ENCODE measurements around the gene CACNA1C. TPM values are rescaled to one million over a fixed set of nuclear protein-coding genes. Genes with fewer than 3 reads are reported as not detected.

CACNA1C gene
- total and polyA plus RNA-seq, 2 of the 4 experiments (the other 2 are of a cell fraction) = 1.6 to 2.6 TPM

DNA sequence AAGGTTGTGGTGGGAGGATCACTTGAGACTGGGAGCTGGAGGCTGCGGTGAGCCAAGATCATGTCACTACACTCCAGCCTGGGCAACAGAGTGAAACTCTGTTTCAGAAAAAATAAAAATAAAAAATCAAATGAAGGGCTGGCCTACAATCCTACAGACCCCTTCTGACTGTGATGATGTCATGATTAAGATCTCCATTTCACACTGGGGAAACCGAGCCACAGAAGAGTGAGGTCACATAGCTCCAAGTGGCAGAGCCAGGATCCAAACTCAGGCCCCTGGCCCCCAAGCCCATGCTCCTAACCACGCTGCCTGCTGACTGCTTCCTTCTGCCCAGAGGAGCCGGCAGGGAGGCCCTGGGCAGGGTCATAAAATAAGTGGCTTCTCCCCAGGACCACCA is 483.9 kb downstream of the CACNA1C start:
- intact Hi-C loops (cut with micrococcal nuclease) (no loop called here), dilution Hi-C loops (cut with HindIII; ENCODE audit: low sequenced_read_pairs, unreplicated experiment) (no loop called here), in situ Hi-C loops (cut with MboI; ENCODE audit: low sequenced_read_pairs) (no loop called here)
- no peak overlapping the region for H3K23ac ChIP-seq (ENCODE audit: low read depth, low read length)
- no peak overlapping the region for H2BK15ac ChIP-seq (ENCODE audit: low read depth, low read length)
- CTCF ChIA-PET = no interaction called here
- peaks cover 9% of the 10 kb centered on the region for H3K36me3 ChIP-seq (ENCODE audit: control insufficient read depth, insufficient read depth, low read length)
- ATAC-seq (ENCODE audit: low read depth) (no peak), DNase-seq (no peak)
- no peak overlapping the region for H3K56ac ChIP-seq (ENCODE audit: extremely low read depth, insufficient read depth, low read length)
- no peak overlapping the region for H2AK5ac ChIP-seq (ENCODE audit: low read depth, low read length)
- no peak overlapping the region for H3K4me3 ChIP-seq (ENCODE audit: insufficient read depth, low read depth, low read length)
- TF ChIP-seq RFX5 (IDR thresholded peaks at IDR 0.05; ENCODE audit: low read depth, low read length) = no peak
- TF ChIP-seq, protein P1, sequence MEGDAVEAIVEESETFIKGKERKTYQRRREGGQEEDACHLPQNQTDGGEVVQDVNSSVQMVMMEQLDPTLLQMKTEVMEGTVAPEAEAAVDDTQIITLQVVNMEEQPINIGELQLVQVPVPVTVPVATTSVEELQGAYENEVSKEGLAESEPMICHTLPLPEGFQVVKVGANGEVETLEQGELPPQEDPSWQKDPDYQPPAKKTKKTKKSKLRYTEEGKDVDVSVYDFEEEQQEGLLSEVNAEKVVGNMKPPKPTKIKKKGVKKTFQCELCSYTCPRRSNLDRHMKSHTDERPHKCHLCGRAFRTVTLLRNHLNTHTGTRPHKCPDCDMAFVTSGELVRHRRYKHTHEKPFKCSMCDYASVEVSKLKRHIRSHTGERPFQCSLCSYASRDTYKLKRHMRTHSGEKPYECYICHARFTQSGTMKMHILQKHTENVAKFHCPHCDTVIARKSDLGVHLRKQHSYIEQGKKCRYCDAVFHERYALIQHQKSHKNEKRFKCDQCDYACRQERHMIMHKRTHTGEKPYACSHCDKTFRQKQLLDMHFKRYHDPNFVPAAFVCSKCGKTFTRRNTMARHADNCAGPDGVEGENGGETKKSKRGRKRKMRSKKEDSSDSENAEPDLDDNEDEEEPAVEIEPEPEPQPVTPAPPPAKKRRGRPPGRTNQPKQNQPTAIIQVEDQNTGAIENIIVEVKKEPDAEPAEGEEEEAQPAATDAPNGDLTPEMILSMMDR (conservative IDR thresholded peaks at IDR 0.05; ENCODE audit: low read depth, low read length) = no peak
- TF ChIP-seq, protein P2, sequence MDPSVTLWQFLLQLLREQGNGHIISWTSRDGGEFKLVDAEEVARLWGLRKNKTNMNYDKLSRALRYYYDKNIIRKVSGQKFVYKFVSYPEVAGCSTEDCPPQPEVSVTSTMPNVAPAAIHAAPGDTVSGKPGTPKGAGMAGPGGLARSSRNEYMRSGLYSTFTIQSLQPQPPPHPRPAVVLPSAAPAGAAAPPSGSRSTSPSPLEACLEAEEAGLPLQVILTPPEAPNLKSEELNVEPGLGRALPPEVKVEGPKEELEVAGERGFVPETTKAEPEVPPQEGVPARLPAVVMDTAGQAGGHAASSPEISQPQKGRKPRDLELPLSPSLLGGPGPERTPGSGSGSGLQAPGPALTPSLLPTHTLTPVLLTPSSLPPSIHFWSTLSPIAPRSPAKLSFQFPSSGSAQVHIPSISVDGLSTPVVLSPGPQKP (IDR thresholded peaks at IDR 0.05; ENCODE audit: borderline replicate concordance, low read depth, low read length) = no peak
- TF ChIP-seq, protein P3, sequence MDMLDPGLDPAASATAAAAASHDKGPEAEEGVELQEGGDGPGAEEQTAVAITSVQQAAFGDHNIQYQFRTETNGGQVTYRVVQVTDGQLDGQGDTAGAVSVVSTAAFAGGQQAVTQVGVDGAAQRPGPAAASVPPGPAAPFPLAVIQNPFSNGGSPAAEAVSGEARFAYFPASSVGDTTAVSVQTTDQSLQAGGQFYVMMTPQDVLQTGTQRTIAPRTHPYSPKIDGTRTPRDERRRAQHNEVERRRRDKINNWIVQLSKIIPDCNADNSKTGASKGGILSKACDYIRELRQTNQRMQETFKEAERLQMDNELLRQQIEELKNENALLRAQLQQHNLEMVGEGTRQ (IDR thresholded peaks at IDR 0.05; ENCODE audit: low read depth, low read length) = no peak
- no peak for TF ChIP-seq RCOR1 (IDR thresholded peaks at IDR 0.05; ENCODE audit: insufficient replicate concordance, low read length)
- no peak for TF ChIP-seq BHLHE40 (IDR thresholded peaks at IDR 0.05; ENCODE audit: low read depth, low read length)
- no peak for TF ChIP-seq MAZ (IDR thresholded peaks at IDR 0.05; ENCODE audit: borderline replicate concordance, low read depth, low read length)
- no peak for TF ChIP-seq RAD21 (IDR thresholded peaks at IDR 0.05; ENCODE audit: low read length)
- no peak for TF ChIP-seq SMC3 (IDR thresholded peaks at IDR 0.05; ENCODE audit: low read depth, low read length)
- no peak for TF ChIP-seq MXI1 (IDR thresholded peaks at IDR 0.05; ENCODE audit: borderline replicate concordance, low read depth, low read length)
- no peak for TF ChIP-seq MAFK (IDR thresholded peaks at IDR 0.05; ENCODE audit: low read depth, low read length)
- no peak overlapping the region for H4K8ac ChIP-seq (ENCODE audit: low read depth in 2 of 2, low read length in 2 of 2)
- H2BK5ac ChIP-seq (ENCODE audit: low read depth, low read length, poor library complexity, severe bottlenecking) = no peak overlapping the region
- POLR2A ChIA-PET (ENCODE audit: unreplicated experiment) = no interaction called here
- H3K18ac ChIP-seq (ENCODE audit: low read depth, low read length) = no peak overlapping the region
- H3K4ac ChIP-seq (ENCODE audit: low read depth, low read length) = no peak overlapping the region
- no peak overlapping the region for H2BK20ac ChIP-seq (ENCODE audit: low read depth, low read length)
- H3K4me1 ChIP-seq (ENCODE audit: control insufficient read depth, insufficient read depth, low read length) = no peaks in the 10 kb centered on the region
- H3K9me3 ChIP-seq (ENCODE audit: control insufficient read depth, insufficient read depth, low read length) = no peaks in the 10 kb centered on the region
- no peak overlapping the region for H3K4me2 ChIP-seq (ENCODE audit: low read depth, low read length)
- H3K27me3 ChIP-seq (ENCODE audit: control insufficient read depth, insufficient read depth, low read length) = no peaks in the 10 kb centered on the region
- H3K14ac ChIP-seq (replicated peaks; ENCODE audit: low read depth, low read length) = no peak overlapping the region
- no peak overlapping the region for H3K9ac ChIP-seq (ENCODE audit: low read depth, low read length)
- H3K27ac ChIP-seq (ENCODE audit: insufficient read depth, low read length) = no peak overlapping the region
- no peaks in the 10 kb centered on the region for H3K79me1 ChIP-seq (ENCODE audit: low read depth in 1 of 2, low read length in 2 of 2)
- H2AFZ ChIP-seq (replicated peaks; ENCODE audit: low read length, poor library complexity) = no peak overlapping the region
- no peak overlapping the region for H2BK120ac ChIP-seq (ENCODE audit: low read depth, low read length)
- no peak overlapping the region for H4K91ac ChIP-seq (ENCODE audit: insufficient read depth, low read depth, low read length)
- H4K20me1 ChIP-seq (ENCODE audit: insufficient read depth, low read length) = no peaks in the 10 kb centered on the region
- no peak overlapping the region for H4K5ac ChIP-seq (ENCODE audit: low read depth, low read length)
- no peak overlapping the region for H2AK9ac ChIP-seq (replicated peaks; ENCODE audit: low read depth, low read length, poor library complexity)
- no peaks in the 10 kb centered on the region; the same call in 1 of the 2 replicates for H3K9me1 ChIP-seq (ENCODE audit: insufficient read depth, low read length)
- BruUV-seq (replicated peaks) = no TSS peak
- WGBS, 2 experiments (ENCODE audit: extremely low coverage in 2 of 2, insufficient read length in 1 of 2) = 100% methylated on average over 1 of the region's 4 CpGs; no CpG with 5 or more reads in 1 of the 2 experiments

Data from IMR-90 (cell line).